ENCODE results near the gene ADCY10.
"Not testable (repeated sequence)": the region's sequence is repeated elsewhere in the genome, so short reads cannot be mapped to it uniquely, and the experiment has no call there.

ADCY10 gene

GRCh38 chr1:167893798-167894197 lies 20.1 kb downstream of the ADCY10 start:
- no peak overlapping the region for H3K4me3 ChIP-seq (ENCODE audit: low read length)
- no peak for DNase-seq (ENCODE audit: low read depth, low spot score)

GRCh38 chr1:167890400-167890799 lies 23.5 kb downstream of the ADCY10 start:
- no peak overlapping the region for H3K4me3 ChIP-seq (ENCODE audit: low read length)
- DNase-seq (ENCODE audit: low read depth, low spot score), result no peak

GRCh38 chr1:167887187-167887586 lies 26.7 kb downstream of the ADCY10 start:
- H3K4me3 ChIP-seq (ENCODE audit: low read length); DNase-seq (ENCODE audit: low read depth, low spot score): not testable (repeated sequence)

- no peak overlapping the region for H3K4me3 ChIP-seq (ENCODE audit: low read length)
- no peak for DNase-seq (ENCODE audit: low read depth, low spot score)
These were observed 31.6 kb downstream of the ADCY10 start for GRCh38 chr1:167882376-167882775.

- DNase-seq (ENCODE audit: low read depth, low spot score), result no peak
- H3K4me3 ChIP-seq (ENCODE audit: low read length), result no peak overlapping the region
These were observed 32.1 kb downstream of the ADCY10 start for GRCh38 chr1:167881786-167882185.

- H3K4me3 ChIP-seq (ENCODE audit: low read length), result no peak overlapping the region
- no peak for DNase-seq (ENCODE audit: low read depth, low spot score)
These were observed 32.9 kb downstream of the ADCY10 start for GRCh38 chr1:167881069-167881468.

GRCh38 chr1:167880580-167881021 lies 33.3 kb downstream of the ADCY10 start:
- H3K4me3 ChIP-seq (ENCODE audit: low read length), result no peak overlapping the region
- no peak for DNase-seq (ENCODE audit: low read depth, low spot score)

- DNase-seq (ENCODE audit: low read depth, low spot score), result no peak
- H3K4me3 ChIP-seq (ENCODE audit: low read length), result no peak overlapping the region
These were observed 34.4 kb downstream of the ADCY10 start for GRCh38 chr1:167879508-167879907.

GRCh38 chr1:167878372-167879160 lies 35.4 kb downstream of the ADCY10 start:
- H3K4me3 ChIP-seq (ENCODE audit: low read length), result no peak overlapping the region
- no peak for DNase-seq (ENCODE audit: low read depth, low spot score)

GRCh38 chr1:167876597-167877175 lies 37.2 kb downstream of the ADCY10 start:
- no peak for DNase-seq (ENCODE audit: low read depth, low spot score)

GRCh38 chr1:167871331-167871730 lies 42.6 kb downstream of the ADCY10 start:
- DNase-seq (ENCODE audit: low read depth, low spot score), result no peak

More at GRCh38 chr1:167876597-167877175, 37.2 kb downstream of the ADCY10 start:
- H3K4me3 ChIP-seq (ENCODE audit: low read length), result no peak overlapping the region

GRCh38 chr1:167869157-167870001 lies 44.6 kb downstream of the ADCY10 start:
- not testable (repeated sequence) for H3K4me3 ChIP-seq (ENCODE audit: low read length); DNase-seq (ENCODE audit: low read depth, low spot score)

More at GRCh38 chr1:167871331-167871730, 42.6 kb downstream of the ADCY10 start:
- no peak overlapping the region for H3K4me3 ChIP-seq (ENCODE audit: low read length)

- H3K4me3 ChIP-seq (ENCODE audit: low read length); DNase-seq (ENCODE audit: low read depth, low spot score): not testable (repeated sequence)
These were observed 47.1 kb downstream of the ADCY10 start for GRCh38 chr1:167866739-167867414.

GRCh38 chr1:167866326-167866725 lies 47.6 kb downstream of the ADCY10 start:
- DNase-seq (ENCODE audit: low read depth, low spot score); H3K4me3 ChIP-seq (ENCODE audit: low read length): not testable (repeated sequence)

- not testable (repeated sequence) for DNase-seq (ENCODE audit: low read depth, low spot score); H3K4me3 ChIP-seq (ENCODE audit: low read length)
These were observed 48.1 kb downstream of the ADCY10 start for GRCh38 chr1:167865804-167866308.

GRCh38 chr1:167865193-167865592 lies 48.7 kb downstream of the ADCY10 start:
- not testable (repeated sequence) for DNase-seq (ENCODE audit: low read depth, low spot score); H3K4me3 ChIP-seq (ENCODE audit: low read length)

- no peak for DNase-seq (ENCODE audit: low read depth, low spot score)
- no peak overlapping the region for H3K4me3 ChIP-seq (ENCODE audit: low read length)
These were observed 49.4 kb downstream of the ADCY10 start for GRCh38 chr1:167864392-167865032.

GRCh38 chr1:167863921-167864279 lies 50.0 kb downstream of the ADCY10 start:
- no peak for DNase-seq (ENCODE audit: low read depth, low spot score)
- no peak overlapping the region for H3K4me3 ChIP-seq (ENCODE audit: low read length)
